ENCODE results near the gene WWOX.

DNA sequence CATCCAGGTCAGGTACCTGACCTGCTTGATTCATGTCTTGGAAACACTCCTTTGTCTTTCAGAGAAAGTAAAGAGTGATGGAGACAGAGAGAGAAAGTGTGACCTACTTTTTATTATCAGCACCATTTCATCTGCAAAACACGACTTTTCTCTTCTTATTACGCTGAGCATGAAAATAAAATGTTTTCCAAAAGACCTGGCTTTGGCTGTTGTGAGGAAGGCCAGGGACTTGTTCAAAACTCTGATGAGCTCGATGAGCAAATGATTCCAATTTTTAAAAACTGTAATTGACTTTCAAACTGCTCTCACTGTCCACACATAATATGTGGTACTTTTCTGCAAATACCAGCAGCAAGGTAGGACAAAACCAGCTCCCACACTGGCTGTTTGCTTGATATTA, 821.2 kb downstream of the WWOX start:
- TF ChIP-seq RARB (CRISPR knock-in tag; IDR thresholded peaks at IDR 0.05) = no peak
- no peak for TF ChIP-seq ESRRG (CRISPR knock-in tag; IDR thresholded peaks at IDR 0.05)

All from SK-N-SH treated with all-trans-retinoic acid at 6 μM for 48 hours (cell line).